Hepatocyte (in vitro differentiated cells): ENCODE data around the gene CBARP.
"Not testable (repeated sequence)": the region's sequence is repeated elsewhere in the genome, so short reads cannot be mapped to it uniquely, and the experiment has no call there.

Experiments used
- CTCF ChIP-seq: fragments of 200-600 bp; sonication (generic); IDR thresholded peaks from 2 replicates; pipeline ENCODE4 v1.5.1; 2016; ENCODE audit warnings: antibody characterized with exemption, mild to moderate bottlenecking; ENCODE audit not compliant: poor library complexity
- EZH2 ChIP-seq: fragments of 200-600 bp; sonication (generic); IDR thresholded peaks from 2 replicates; pipeline ENCODE4 v1.6.1; 2016; ENCODE audit warnings: antibody characterized with exemption, mild to moderate bottlenecking, borderline replicate concordance
- EZH2phosphoT487 ChIP-seq: fragments of 200-600 bp; sonication (generic); IDR thresholded peaks from one replicate; pipeline ENCODE4 v1.6.1; 2018; ENCODE audit warnings: antibody characterized with exemption, mild to moderate bottlenecking, low read depth, moderate library complexity; ENCODE audit not compliant: unreplicated experiment, severe bottlenecking

GRCh38 chr19:1208830-1209229, 29.0 kb downstream of the CBARP start:
- not testable (repeated sequence) for TF ChIP-seq CTCF, EZH2phosphoT487, EZH2
